Limb (tissue), 2 donors: ENCODE results near the gene FBP2.
"Not testable (repeated sequence)": the region's sequence is repeated elsewhere in the genome, so short reads cannot be mapped to it uniquely, and the experiment has no call there.

Experiments used
- DNase-seq, 2 donors: peaks; one replicate each; pipeline ENCODE4 v3.0.0-alpha.2; 2016; ENCODE audit errors: extremely low spot score in 2 of 2

FBP2 gene

GRCh38 chr9:94606646-94607422 is 13.2 kb upstream of the FBP2 start:
- no peak for DNase-seq

GRCh38 chr9:94603259-94604160 is 9.9 kb upstream of the FBP2 start:
- DNase-seq: peak; percentile 80 to 90

DNA sequence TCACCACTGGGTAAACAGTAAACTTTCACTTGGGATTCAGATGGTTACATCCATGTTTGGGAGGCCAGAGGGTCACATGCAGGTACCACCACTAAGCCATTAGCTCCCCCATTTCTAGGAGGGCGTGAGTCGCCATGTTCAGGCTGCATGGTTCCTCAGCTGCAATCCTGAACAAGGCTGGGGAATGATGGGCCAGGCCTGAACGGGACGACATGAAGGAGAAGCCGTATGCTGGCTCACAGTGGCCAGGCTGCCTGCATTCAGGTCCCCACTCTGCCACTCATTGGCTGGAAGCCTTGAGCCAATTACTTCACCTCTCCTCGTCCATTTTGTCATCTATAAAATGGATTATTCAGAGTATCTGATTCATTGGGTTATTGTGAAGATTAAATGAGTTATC is 9.0 kb upstream of the FBP2 start:
- no peak for DNase-seq

DNA sequence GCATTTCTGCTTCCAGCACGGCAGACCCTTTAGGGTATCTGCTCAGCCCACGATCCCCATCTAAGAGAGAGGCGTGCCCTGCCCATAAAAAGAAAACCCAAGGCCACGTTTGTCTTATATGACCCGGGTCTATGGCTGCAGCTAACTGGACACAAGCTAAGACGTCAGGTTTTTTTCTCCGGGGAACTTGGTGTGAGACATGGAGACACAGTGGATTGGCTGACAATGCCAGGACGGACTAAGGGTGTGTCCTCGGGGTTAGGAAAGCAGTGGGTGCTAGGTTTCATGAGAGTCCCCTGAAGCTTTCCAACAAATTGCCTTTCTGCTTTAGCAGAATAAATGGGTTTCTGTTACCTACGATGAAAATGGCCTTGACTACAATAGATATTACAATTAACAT is 7.1 kb upstream of the FBP2 start:
- no peak for DNase-seq

GRCh38 chr9:94600258-94600657 is 6.6 kb upstream of the FBP2 start:
- DNase-seq: no peak

GRCh38 chr9:94599102-94599501 is 5.5 kb upstream of the FBP2 start:
- no peak for DNase-seq

- DNase-seq: not testable (repeated sequence)
Observed at GRCh38 chr9:94592683-94593082, 941 bp downstream of the FBP2 start.

DNA sequence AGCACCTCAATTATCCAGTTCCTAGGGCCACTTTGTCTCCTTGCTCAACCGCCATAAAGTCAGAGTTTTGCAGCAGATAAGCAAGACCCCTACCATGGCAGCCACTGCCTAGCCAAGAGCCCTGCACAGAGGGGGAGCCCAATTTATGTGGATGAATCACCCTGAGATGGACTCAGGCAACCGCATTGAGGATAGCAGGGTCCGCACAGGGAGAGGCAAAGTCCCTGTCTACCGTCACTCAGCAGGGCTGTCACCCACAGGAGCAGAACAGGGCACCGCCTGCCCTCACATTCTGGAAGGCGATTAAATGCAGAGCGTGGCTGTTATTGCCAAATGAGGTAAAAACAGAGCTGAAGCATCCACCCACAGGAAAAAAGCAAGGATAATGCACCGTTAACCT is 1.7 kb downstream of the FBP2 start:
- no peak for DNase-seq

DNA sequence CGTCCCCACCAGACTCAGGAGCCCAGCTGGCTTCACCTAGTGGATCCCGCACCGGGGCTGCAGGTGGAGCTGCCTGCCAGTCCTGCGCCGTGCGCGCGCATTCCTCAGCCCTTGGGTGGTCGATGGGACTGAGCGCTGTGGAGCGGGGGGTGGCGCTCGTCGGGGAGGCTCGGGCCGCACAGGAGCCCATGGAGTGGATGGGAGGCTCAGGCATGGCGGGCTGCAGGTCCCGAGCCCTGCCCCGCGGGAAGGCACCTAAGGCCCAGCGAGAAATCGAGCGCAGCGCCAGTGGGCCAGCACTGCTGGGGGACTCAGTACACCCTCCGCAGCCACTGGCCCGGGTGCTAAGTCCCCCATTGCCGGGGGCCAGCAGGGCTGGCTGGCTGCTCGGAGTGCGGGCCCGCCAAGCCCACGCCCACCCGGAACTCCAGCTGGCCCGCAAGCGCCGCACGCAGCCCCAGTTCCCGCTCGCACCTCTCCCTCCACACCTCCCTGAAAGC is 2.5 kb downstream of the FBP2 start:
- not testable (repeated sequence) for DNase-seq

DNA sequence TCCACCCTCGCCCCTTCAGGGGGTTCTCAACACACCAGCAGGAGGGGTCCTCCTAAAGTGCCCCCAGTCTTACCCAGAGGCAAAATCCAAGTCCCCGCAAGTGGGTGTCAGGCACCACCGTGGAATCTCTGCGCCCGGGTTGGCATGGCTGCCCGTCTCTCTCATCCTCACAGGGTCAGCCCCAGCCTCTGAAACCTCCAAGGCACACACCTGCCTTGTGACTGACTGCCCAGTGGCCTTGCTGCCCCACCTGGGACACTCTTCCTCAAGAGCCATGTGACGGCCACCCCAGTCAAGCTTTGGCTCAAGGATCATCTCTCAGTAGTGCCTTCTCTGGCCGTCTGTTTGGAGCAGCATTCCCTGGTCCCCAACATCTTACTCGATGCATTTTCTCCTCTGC is 4.9 kb downstream of the FBP2 start:
- no peak for DNase-seq

DNA sequence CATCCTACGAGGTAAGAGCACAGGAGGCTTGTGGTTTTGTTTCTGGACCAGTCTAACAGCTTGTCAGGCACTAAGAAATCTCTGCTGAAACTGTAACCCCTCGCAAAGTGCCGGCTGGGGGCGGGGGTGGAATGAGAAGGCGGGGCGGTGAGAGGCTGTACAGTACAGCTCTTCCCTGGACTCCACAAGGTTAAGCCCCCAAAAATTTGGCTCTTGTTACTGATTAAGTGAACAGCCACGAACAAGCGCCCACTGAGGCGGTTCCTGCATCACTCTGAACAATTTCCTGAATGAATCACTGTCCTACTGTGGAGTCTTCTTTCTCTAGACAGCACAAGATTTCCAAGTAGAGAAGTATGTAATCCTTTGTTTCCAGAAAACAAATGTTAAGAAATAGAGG is 6.8 kb downstream of the FBP2 start:
- no peak for DNase-seq

- no peak for DNase-seq
Observed at GRCh38 chr9:94586316-94586715, 7.3 kb downstream of the FBP2 start.

DNA sequence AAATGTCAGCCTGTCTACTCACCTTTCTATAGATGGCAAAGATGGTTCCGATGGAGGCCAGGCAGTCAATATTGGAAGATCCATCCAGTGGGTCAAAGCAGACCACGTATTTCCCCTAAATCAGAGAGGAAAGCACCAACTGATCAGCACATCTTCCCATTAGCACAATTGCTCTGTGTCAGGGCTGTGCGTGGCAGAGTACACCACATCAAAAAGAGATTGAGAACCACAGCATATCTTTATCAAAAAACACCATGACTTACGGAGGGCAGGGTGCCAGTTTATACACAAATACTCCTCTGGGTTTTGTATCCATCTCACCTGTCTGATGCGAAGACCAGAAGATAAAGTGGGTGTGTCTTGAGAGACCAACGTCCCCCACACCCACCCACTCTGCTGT is 9.1 kb downstream of the FBP2 start:
- no peak for DNase-seq

- no peak for DNase-seq
Observed at GRCh38 chr9:94581728-94582127, 11.9 kb downstream of the FBP2 start.

DNA sequence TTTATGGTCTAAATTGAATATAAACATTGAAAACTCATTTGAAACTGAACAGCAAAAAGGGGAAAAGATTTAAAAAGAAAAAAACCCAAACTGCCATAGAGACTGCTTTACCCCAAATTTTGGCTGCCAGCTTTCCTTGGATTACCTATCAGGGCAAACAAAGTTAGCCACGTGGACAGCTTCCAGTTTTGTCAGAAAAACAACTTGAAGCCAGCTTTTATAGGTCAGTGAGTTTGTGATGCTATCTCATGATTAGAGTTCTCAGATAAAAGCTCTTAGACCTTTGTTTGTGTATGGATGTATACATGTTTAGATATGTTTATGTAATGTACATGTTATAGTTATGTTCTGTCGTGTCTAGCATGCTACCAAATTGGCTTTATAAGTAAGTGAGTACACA is 16.1 kb downstream of the FBP2 start:
- no peak for DNase-seq

GRCh38 chr9:94577036-94577435 is 16.6 kb downstream of the FBP2 start:
- no peak for DNase-seq

DNA sequence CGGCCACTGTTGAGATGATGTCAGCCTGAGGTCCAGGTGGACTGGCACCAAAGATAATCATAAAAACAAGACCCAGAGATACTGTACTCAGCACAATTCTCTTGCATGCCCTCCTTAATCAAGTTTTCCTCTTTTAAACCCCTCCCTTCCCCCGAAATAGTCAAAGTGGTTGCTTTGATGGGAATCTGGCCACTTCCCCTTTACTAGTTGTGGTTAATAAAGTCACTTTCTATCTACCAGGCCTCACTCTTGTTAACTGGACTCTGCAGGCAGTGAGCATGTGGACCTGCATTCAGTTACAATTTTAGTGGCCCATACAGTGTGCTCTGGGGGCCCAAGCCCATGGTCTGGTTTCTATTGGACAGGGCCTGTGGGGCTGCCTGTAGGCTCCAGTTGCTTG is 17.5 kb downstream of the FBP2 start:
- no peak for DNase-seq

DNA sequence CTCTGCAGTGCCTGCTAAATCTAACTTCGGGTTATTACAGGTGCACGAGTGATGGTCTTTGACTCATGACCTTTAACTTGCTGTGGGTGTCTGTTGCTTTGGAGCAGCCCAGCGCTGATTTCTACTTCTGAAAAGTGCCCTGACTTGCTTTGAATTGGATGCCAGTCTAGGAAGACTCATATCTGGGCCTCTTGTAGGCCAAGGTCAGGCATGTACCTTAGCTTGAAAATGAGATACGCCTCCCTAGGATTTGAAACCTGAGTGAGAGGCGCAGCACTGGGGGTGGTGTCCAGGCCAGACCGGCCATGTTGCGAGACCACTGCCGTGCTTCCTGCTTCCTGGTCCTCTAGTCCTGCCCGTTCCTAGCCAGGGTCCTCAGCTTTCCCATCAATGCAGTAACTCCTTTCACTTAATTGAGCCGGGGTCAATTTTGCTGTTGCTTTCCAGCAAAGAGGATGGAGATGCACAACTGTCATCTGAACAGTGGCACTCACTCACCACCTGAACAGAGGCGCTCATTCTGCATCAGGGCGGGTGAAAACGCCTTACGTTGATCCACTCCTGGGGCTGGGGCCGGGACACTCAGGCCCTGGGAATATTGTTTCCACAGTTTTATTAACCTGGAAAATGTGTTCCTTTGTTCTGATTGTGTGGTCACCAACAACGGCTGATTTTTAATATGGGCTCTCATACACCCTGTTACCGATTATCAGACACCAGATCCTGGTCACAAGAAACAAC is 24.5 kb downstream of the FBP2 start:
- no peak for DNase-seq

- DNase-seq: no peak
Observed at GRCh38 chr9:94568250-94568889, 25.3 kb downstream of the FBP2 start.

DNA sequence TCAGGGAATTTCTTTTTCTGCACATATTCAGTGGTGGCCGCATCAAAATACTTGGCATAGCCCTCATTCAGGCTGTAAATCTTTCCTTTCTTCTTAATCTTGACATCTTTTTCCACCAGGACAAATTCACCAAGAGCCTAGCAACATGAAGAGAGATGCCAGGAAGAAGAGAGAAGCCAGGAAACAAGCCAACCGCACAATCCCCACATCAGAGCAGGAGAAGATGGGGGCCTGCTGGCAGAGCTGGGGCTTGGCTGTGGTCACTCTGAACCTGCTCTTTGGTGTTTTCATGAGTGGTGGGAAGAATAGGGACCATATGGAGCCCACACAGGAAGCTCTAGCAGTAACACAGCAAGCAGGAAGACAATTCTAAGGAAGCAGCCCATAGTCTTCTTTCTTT is 26.4 kb downstream of the FBP2 start:
- DNase-seq: no peak

DNA sequence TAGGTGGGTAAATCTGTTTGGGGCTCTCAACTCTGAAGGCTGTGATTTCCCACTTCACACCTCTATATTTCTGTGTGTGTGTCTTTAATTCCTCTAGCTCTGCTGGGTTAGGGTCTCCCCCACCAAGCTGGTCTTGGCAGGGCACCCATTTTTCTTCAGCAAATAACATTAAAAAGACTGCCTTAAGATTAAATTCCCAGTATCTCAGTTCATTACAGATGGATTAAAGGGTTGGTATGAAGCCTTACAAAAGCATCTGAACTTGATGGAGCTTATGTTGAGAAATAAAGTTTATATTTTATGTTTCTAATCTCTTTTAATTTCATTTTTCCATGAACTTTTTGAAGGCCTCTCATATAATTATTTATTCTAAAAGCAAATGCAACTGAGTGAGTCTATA is 27.1 kb downstream of the FBP2 start:
- no peak for DNase-seq
